ENCODE data around the gene ATP4A.

GRCh38 chr19:35525873-35526272 is 37.6 kb downstream of the ATP4A start:
- no peak for TF ChIP-seq TAF1 (IDR thresholded peaks at IDR 0.05; ENCODE audit: borderline replicate concordance, low read depth, low read length)
- no peak for TF ChIP-seq POLR2A (IDR thresholded peaks at IDR 0.05; ENCODE audit: low read depth, low read length)

Data from GM12892 (cell line).